ENCODE measurements around the gene PLAC9. TPM values are rescaled to one million over a fixed set of nuclear protein-coding genes. Genes with fewer than 3 reads are reported as not detected.

PLAC9 gene
- total and polyA plus RNA-seq, 2 donors from 2014 or later, result 31.4 to 49.9 TPM

DNA sequence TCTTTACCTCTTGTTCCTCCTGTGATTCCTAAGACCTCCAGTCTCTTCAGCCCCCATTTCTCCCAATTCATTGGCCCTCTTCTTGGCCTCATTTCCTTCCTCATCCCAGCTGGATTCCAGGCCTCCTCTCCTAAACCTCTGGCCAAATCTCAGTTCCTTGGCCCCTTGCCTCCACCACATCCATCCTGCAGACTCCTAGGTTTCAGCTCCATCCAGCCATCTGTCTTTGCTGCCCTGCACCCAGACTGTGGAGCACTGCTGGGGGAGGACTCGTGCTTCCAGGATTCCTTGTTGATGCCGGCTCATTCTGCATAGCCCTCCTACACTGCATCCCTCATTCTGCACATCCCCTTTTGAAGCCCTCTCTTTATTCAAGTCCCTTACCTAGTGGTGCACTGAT, 6.7 kb downstream of the PLAC9 start:
- no peak overlapping the region for H3K4me3 ChIP-seq (ENCODE audit: low read length in 3 of 3)
- H3K9me3 ChIP-seq (ENCODE audit: control insufficient read depth in 2 of 3, insufficient read depth in 1 of 3, low read length in 3 of 3), result no peaks in the 10 kb centered on the region
- H3K36me3 ChIP-seq (ENCODE audit: control insufficient read depth in 2 of 3, insufficient read depth in 3 of 3, low read length in 3 of 3), result no peaks in the 10 kb centered on the region
- no peak for FAIRE-seq
- TF ChIP-seq, protein P1, sequence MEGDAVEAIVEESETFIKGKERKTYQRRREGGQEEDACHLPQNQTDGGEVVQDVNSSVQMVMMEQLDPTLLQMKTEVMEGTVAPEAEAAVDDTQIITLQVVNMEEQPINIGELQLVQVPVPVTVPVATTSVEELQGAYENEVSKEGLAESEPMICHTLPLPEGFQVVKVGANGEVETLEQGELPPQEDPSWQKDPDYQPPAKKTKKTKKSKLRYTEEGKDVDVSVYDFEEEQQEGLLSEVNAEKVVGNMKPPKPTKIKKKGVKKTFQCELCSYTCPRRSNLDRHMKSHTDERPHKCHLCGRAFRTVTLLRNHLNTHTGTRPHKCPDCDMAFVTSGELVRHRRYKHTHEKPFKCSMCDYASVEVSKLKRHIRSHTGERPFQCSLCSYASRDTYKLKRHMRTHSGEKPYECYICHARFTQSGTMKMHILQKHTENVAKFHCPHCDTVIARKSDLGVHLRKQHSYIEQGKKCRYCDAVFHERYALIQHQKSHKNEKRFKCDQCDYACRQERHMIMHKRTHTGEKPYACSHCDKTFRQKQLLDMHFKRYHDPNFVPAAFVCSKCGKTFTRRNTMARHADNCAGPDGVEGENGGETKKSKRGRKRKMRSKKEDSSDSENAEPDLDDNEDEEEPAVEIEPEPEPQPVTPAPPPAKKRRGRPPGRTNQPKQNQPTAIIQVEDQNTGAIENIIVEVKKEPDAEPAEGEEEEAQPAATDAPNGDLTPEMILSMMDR (IDR thresholded peaks at IDR 0.05; ENCODE audit: borderline replicate concordance, extremely low read depth, insufficient read depth), result no peak
- no peaks in the 10 kb centered on the region for H3K27me3 ChIP-seq (ENCODE audit: control insufficient read depth, insufficient read depth, low read length)
- no peak for DNase-seq
- H3K9ac ChIP-seq (ENCODE audit: low read length in 3 of 3), result no peak overlapping the region
- H3K4me1 ChIP-seq (ENCODE audit: control insufficient read depth in 2 of 3, insufficient read depth in 2 of 3, low read depth in 1 of 3, low read length in 3 of 3), result peaks cover 0 to 4% (median 4%) of the 10 kb centered on the region in 3 donors
- intact Hi-C loops (cut with DNase I), result no loop called here
- no peak overlapping the region for H3K27ac ChIP-seq (ENCODE audit: low read depth in 2 of 2, low read length in 2 of 2)

DNA sequence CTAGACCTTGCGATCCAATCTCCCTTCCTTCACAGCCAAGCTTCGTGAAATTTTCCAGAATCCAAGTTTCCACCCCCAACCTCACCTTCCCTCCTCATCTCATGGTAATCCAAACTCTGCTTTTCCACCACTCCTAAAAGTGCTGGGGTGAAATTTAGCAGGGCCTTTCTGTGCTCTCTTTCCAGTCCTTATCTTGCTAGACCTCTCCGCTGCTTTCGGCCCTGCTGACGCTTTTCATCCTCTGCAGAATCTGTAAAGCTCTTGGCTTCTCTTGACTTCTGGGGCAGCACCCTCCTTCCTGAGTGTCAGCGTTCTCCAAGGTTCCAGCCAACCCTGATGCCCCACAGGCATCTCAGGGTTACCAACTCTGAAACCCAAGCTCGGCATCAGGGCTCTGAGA, 7.7 kb downstream of the PLAC9 start:
- intact Hi-C loops (cut with DNase I), result no loop called here
- Histone ChIP-seq H3K4me3 (ENCODE audit: low read length in 3 of 3) (no peak overlapping the region), H3K4me1 (ENCODE audit: control insufficient read depth in 2 of 3, insufficient read depth in 2 of 3, low read depth in 1 of 3, low read length in 3 of 3) (peaks cover 0 to 4% (median 4%) of the 10 kb centered on the region in 3 donors), H3K27ac (ENCODE audit: low read depth in 2 of 2, low read length in 2 of 2) (no peak overlapping the region), H3K9me3 (ENCODE audit: control insufficient read depth in 2 of 3, insufficient read depth in 1 of 3, low read length in 3 of 3) (no peaks in the 10 kb centered on the region), H3K9ac (ENCODE audit: low read length in 3 of 3) (no peak overlapping the region), H3K27me3 (ENCODE audit: control insufficient read depth, insufficient read depth, low read length) (no peaks in the 10 kb centered on the region), H3K36me3 (ENCODE audit: control insufficient read depth in 2 of 3, insufficient read depth in 3 of 3, low read length in 3 of 3) (no peaks in the 10 kb centered on the region)
- DNase-seq, result no peak
- no peak for FAIRE-seq
- TF ChIP-seq, protein P1 (IDR thresholded peaks at IDR 0.05; ENCODE audit: borderline replicate concordance, extremely low read depth, insufficient read depth), result no peak

DNA sequence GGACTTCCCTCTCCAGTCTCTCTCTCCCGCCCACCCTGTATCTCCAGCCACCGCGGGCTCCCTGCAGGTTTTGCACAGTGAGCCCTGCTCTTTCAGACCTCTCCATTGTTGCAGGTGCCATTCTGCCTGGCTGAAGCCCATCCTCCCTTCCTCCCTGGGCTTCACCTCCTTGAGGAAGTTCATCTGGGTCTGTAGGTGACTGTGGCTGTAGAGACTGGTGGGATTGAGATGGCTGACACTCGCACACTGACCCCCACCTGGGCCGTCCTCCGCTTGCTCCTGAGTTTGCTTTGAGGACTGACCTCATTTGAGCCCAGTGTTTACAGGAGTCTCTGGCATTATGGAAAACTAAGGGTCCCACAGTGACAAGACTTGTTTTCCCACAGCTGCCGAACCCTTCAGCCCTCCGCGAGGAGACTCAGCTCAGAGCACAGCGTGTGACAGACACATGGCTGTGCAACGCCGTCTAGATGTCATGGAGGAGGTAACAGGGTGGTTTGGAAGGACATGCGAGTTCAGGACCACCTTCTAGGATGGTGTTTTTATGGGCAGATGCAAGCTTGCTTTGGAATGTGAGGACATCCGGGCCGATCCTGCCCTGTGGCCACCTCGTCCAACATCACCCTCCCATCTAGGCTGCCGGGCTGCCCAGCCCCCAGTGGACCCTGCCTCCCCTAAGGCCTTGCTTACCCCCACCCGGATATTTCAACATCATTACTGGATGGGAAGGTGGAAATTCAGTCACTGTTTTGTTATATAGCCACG, 9.3 kb downstream of the PLAC9 start:
- Histone ChIP-seq H3K27me3 (ENCODE audit: control insufficient read depth, insufficient read depth, low read length) (no peaks in the 10 kb centered on the region), H3K4me3 (ENCODE audit: low read length in 3 of 3) (no peak overlapping the region), H3K9me3 (ENCODE audit: control insufficient read depth in 2 of 3, insufficient read depth in 1 of 3, low read length in 3 of 3) (no peaks in the 10 kb centered on the region), H3K4me1 (ENCODE audit: control insufficient read depth in 2 of 3, insufficient read depth in 2 of 3, low read depth in 1 of 3, low read length in 3 of 3) (peaks cover 0 to 4% (median 4%) of the 10 kb centered on the region in 3 donors), H3K9ac (ENCODE audit: low read length in 3 of 3) (no peak overlapping the region), H3K36me3 (ENCODE audit: control insufficient read depth in 2 of 3, insufficient read depth in 3 of 3, low read length in 3 of 3) (no peaks in the 10 kb centered on the region), H3K27ac (ENCODE audit: low read depth in 2 of 2, low read length in 2 of 2) (no peak overlapping the region)
- intact Hi-C loops (cut with DNase I), result no loop called here
- no peak for FAIRE-seq
- DNase-seq, result no peak
- TF ChIP-seq, protein P1 (IDR thresholded peaks at IDR 0.05; ENCODE audit: borderline replicate concordance, extremely low read depth, insufficient read depth), result no peak
